GM19452 (cell line): Measurements from ENCODE around the gene PARP11.

Source experiments
- ATAC-seq: cut with Tn5 transposase; IDR thresholded peaks from one replicate; pipeline ENCODE4 v1.9.1; 2021; ENCODE audit not compliant: unreplicated experiment

The PARP11 gene

GRCh38 chr12:3775385-3776035 is 97.7 kb downstream of the PARP11 start:
- no peak for ATAC-seq

DNA sequence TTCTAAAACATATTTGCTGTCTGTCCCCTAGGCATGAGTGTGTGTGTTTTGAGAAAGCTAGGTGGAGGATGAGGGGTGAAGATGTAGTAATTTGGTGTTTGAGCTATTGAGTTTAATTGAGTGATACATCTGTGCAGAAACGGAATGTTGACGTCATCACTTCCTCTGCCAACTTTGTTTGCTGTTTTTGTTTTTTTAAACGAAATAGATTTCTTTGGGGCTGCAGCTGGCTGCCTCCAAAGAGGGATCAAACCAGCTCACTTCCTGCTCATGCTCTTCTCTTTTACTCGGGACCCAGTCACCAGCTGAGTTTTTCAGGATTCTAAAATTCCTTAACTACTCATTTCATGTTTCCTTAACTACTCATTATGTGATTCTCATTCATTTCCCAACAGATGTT is 100.8 kb downstream of the PARP11 start:
- ATAC-seq, result no peak

DNA sequence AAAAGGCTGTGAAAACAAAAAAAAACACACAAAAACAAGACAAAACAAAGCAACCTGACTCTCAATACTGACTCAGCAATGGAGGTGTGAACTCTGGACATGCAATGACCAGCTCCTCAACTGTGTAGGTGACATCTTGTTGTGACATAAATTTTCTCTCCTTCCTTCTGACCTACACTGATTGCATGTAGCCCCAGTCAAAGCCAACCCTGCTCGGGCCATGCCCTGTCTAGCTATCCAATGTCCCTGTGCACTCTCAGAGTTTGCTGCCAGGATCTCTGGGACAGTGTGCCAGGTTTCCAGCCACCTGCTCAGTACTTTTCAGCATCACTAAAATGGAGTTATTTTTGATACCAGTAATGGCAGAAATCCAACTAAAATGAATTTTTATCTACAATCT is 101.3 kb downstream of the PARP11 start:
- ATAC-seq, result no peak

DNA sequence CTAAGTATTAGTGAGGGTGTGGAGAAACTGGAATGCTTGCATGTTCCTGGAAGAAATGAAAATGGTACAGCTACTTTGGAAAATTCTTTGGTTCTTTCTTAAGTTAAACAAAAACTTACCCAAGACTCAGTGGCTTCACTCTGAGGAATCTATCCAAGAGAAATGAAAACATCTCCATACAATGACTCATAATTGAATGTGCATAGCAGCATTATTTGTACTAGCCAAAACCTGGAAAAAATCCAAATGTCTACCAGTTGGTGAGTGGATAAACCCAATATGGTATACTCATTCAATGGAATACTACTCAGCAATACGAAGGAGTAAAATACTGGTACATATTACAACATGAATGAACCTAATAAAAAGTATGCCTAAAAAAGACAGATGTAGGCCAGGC is 102.3 kb downstream of the PARP11 start:
- no peak for ATAC-seq

- ATAC-seq, result no peak
These were observed 104.2 kb downstream of the PARP11 start for GRCh38 chr12:3768911-3769447.

- no peak for ATAC-seq
These were observed 112.0 kb downstream of the PARP11 start for GRCh38 chr12:3761116-3761735.

- no peak for ATAC-seq
These were observed 113.3 kb downstream of the PARP11 start for GRCh38 chr12:3759878-3760277.
